Vagina (tissue), 2 donors: ENCODE results near the gene ZSCAN21. TPM values are rescaled to one million over a fixed set of nuclear protein-coding genes. Genes with fewer than 3 reads are reported as not detected.

ENCODE experiments used
- DNase-seq, 2 donors: peaks; one replicate each; pipeline ENCODE4 v3.0.0-alpha.2; 2017; ENCODE audit errors: extremely low spot score in 2 of 2
- H3K27ac ChIP-seq: fragments of 200-600 bp; sonication (generic); one replicate; pipeline ENCODE4 v1.5.1; 2019
- H3K27me3 ChIP-seq: fragments of 200-600 bp; sonication (generic); one replicate; pipeline ENCODE4 v1.5.1; 2019
- H3K36me3 ChIP-seq, 2 donors: fragments of 200-600 bp; sonication (generic); one replicate each; pipeline ENCODE4 v1.5.1; 2017 to 2019
- H3K4me1 ChIP-seq: fragments of 200-600 bp; sonication (generic); one replicate; pipeline ENCODE4 v1.5.1; 2019
- H3K4me3 ChIP-seq, 2 donors: fragments of 200-600 bp; sonication (generic); 1 replicate in 1 of 2; 2 replicates in 1 of 2; pipeline ENCODE4 v1.5.1; 2016 to 2019
- H3K9me3 ChIP-seq: fragments of 200-600 bp; sonication (generic); one replicate; pipeline ENCODE4 v1.5.1; 2019
- CTCF ChIP-seq, 3 experiments: fragments of 450-650 bp in 2 of 3; fragments of 200-600 bp in 1 of 3; sonication (generic) in 1 of 3; IDR thresholded peaks; one replicate each; pipeline ENCODE4 v1.5.1; 2017 to 2019; ENCODE audit warnings: antibody characterized with exemption in 3 of 3, mild to moderate bottlenecking in 2 of 3, moderate library complexity in 2 of 3
- POLR2A ChIP-seq, 2 donors: fragments of 450-650 bp; IDR thresholded peaks; one replicate each; pipeline ENCODE4 v1.6.1; 2017; ENCODE audit warnings: antibody characterized with exemption in 2 of 2, mild to moderate bottlenecking in 2 of 2, moderate library complexity in 2 of 2
- POLR2AphosphoS5 ChIP-seq, 2 donors: sonication (generic); formaldehyde crosslinking; IDR thresholded peaks; one replicate each; pipeline ENCODE4 v1.9.0; 2017; ENCODE audit warnings: antibody characterized with exemption in 2 of 2, mild to moderate bottlenecking in 2 of 2, low read depth in 1 of 2; ENCODE audit not compliant: insufficient read depth in 1 of 2
- intact Hi-C: fragments of 100-400 bp; cut with DNase I; formaldehyde crosslinking; loops from one replicate; pipeline ENCODE4 v1.15.1; 2023
- total RNA-seq: library from RNA; depleted of rRNA; stranded (reverse); fragments of >200 nt; gene quantifications from one replicate; pipeline ENCODE4 v1.2.3, GENCODE V29; 2016

Gene ZSCAN21
- total RNA-seq, 1 donor from 2014 or later = 19.9 TPM

DNA sequence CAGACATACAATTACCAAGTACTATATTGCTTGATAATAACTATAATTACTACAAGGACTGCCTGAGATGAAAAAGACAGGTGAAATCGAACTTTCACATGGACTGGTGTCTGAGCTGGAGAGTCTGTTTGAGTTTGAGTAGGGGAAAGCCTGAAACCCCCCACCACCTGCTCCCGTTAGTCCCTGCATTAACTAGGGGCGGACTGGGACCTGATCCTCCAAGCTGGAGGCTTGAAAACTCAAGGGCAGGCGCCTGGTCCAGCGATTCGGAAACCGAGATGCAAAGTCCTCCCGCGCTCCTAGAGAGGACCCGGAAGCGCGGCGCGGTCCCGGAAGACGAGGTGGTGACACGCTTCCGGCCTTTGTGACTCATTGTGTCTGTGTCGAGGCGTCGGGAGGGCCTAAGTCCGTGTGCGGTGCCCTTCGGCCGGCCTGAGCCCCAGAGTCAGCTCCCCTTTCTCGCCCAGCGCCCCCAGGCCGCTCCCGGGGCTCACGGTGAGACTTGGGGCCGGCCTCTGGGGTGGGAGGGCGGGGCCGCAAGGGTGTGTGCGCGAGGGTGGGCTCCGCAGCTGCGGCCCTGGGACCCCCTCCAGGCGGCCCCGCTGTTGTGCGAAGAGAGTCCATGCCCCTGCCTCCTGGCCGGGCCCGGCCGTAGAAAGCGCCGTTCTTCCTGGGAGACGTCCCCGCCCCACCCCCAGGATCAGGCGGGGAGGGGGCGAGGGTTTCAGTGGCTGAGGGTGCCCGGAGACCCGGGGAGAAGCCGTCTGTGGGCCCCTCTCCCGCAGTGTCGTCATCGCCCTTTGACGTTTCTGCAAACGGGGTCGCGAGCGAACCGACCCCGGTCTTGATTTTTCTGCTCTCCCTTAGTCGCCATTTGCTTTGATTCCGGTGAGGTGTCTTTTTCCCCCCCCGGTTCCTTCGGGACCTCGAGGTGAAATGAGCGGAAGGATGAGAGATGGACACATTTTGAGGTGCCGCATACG, 34.1 kb upstream of the ZSCAN21 start, which contains the start of gene ZKSCAN1:
TSS of gene ZKSCAN1 (plus strand) at position 365 of the 983 bp plus-strand sequence. CDS start 7,911 bp downstream, outside the sequence.
- Histone ChIP-seq H3K36me3 (no peaks in the 10 kb centered on the region), H3K27me3 (no peaks in the 10 kb centered on the region), H3K27ac (peak within 1 kb of the TSS; percentile 98), H3K9me3 (no peaks in the 10 kb centered on the region), H3K4me3 (peak within 1 kb of the TSS; percentile 95 to 98), H3K4me1 (peaks cover 33% of the 10 kb centered on the region)
- peak in 1 of 2 donors; percentile 91 for DNase-seq
- peak; percentile 81 to 91 for TF ChIP-seq POLR2AphosphoS5 (IDR thresholded peaks at IDR 0.05; ENCODE audit: insufficient read depth in 1 of 2, low read depth in 1 of 2)
- TF ChIP-seq CTCF (IDR thresholded peaks at IDR 0.05) = no peak
- peak in 1 of 2 donors; percentile 77 for TF ChIP-seq POLR2A (IDR thresholded peaks at IDR 0.05)
- intact Hi-C loops = loop anchor here (1.0 kb wide), 1 partner anchor 34 kb away; the partner anchor contains the start of gene ZSCAN21

DNA sequence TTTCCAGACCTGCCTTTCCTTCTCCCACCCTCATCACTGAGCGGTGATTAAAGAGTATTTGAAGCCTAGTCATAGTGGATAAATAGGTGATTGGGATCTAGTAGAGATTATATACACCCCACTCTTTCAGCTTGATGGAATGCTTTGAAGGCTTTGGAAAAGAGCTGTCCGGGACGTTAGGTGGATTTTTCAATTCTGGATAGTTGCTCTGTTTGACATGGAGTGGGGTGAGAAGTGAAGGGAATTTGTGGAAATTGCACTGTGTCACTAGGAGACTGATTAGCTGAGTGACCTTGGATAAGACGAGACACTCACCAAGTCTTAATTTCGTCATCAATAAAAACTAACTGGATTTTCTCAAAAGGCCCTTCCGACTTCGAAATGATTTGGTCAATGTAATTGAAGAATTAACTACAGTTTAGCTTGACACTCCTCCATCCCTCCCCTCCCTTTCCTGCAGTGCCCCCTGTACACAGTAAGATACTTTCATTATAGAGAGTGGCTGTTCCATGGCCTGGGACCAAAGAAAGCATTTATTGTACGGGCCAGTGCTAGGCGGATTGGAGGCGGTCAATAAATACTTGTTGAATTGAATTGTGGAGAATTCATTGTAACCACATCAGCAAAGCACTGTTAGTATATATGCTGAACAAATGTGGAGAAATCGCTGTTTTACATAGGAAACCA, 33.2 kb upstream of the ZSCAN21 start:
- no peaks in the 10 kb centered on the region for H3K27me3 ChIP-seq
- TF ChIP-seq POLR2AphosphoS5 (IDR thresholded peaks at IDR 0.05; ENCODE audit: insufficient read depth in 1 of 2, low read depth in 1 of 2) = no peak
- TF ChIP-seq CTCF (IDR thresholded peaks at IDR 0.05) = no peak
- no peak for TF ChIP-seq POLR2A (IDR thresholded peaks at IDR 0.05)
- H3K4me1 ChIP-seq = peaks cover 37% of the 10 kb centered on the region
- no peak for DNase-seq
- H3K4me3 ChIP-seq = peak overlapping the region; percentile 95 to 98
- intact Hi-C loops = no loop called here
- peak overlapping the region; percentile 98 for H3K27ac ChIP-seq
- H3K36me3 ChIP-seq = no peaks in the 10 kb centered on the region
- no peaks in the 10 kb centered on the region for H3K9me3 ChIP-seq

DNA sequence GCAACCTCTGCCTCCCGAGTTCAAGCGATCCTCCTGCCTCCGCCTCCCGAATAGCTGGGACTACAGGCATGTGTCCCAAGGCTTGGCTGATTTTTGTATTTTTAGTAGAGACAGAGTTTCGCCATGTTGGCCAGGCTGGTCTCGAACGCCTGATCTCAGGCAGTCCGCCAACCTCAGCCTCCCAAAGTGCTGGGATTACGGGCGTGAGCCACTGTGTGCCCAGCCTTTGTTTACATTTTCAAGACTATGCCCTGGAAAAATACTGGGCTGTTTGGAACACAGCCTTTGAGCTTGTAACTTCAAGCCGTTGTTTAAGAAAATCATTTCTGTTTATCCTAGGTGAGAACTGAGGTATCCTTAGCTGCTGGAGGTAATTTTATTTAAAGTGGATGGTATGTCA, 32.3 kb upstream of the ZSCAN21 start:
- H3K27me3 ChIP-seq = no peaks in the 10 kb centered on the region
- DNase-seq = no peak
- peaks cover 47% of the 10 kb centered on the region for H3K4me1 ChIP-seq
- peaks cover 0 to 5% of the 10 kb centered on the region in 2 donors for H3K36me3 ChIP-seq
- intact Hi-C loops = no loop called here
- peak in 1 of 2 donors; percentile 22 for TF ChIP-seq POLR2AphosphoS5 (IDR thresholded peaks at IDR 0.05; ENCODE audit: insufficient read depth in 1 of 2, low read depth in 1 of 2)
- no peak for TF ChIP-seq CTCF (IDR thresholded peaks at IDR 0.05)
- H3K9me3 ChIP-seq = no peaks in the 10 kb centered on the region
- H3K4me3 ChIP-seq = peak overlapping the region in 1 of 2 donors; percentile 98
- peak overlapping the region; percentile 98 for H3K27ac ChIP-seq

- Histone ChIP-seq H3K27ac (peak overlapping the region; percentile 98), H3K4me3 (no peak overlapping the region), H3K4me1 (peaks cover 48% of the 10 kb centered on the region), H3K9me3 (no peaks in the 10 kb centered on the region), H3K27me3 (no peaks in the 10 kb centered on the region), H3K36me3 (peaks cover 0 to 5% of the 10 kb centered on the region in 2 donors)
- DNase-seq = no peak
- no peak for TF ChIP-seq POLR2A (IDR thresholded peaks at IDR 0.05)
- no peak for TF ChIP-seq CTCF (IDR thresholded peaks at IDR 0.05)
- no peak for TF ChIP-seq POLR2AphosphoS5 (IDR thresholded peaks at IDR 0.05; ENCODE audit: insufficient read depth in 1 of 2, low read depth in 1 of 2)
- intact Hi-C loops = no loop called here
Measured at GRCh38 chr7:100017875-100018274, 31.7 kb upstream of the ZSCAN21 start.
